Thyroid gland (tissue), 4 donors: ENCODE measurements around the gene PRSS23. TPM values are rescaled to one million over a fixed set of nuclear protein-coding genes. Genes with fewer than 3 reads are reported as not detected.

Experiments used
- DNase-seq, 2 donors: peaks; one replicate each; pipeline ENCODE4 v3.0.0-alpha.2; 2019
- H3K27ac ChIP-seq, 3 donors: fragments of 200-600 bp; sonication (generic); 1 replicate in 2 of 3; 2 replicates in 1 of 3; pipeline ENCODE4 v1.5.1; 2016 to 2019; ENCODE audit warnings: mild to moderate bottlenecking in 1 of 3, moderate library complexity in 1 of 3
- H3K27me3 ChIP-seq: fragments of 200-600 bp; sonication (generic); one replicate; pipeline ENCODE4 v1.5.1; 2019
- H3K36me3 ChIP-seq, 2 donors: fragments of 200-600 bp; sonication (generic); one replicate each; pipeline ENCODE4 v1.5.1; 2016 to 2019
- H3K4me1 ChIP-seq, 2 donors: fragments of 200-600 bp; sonication (generic); one replicate each; pipeline ENCODE4 v1.5.1; 2017 to 2019
- H3K4me3 ChIP-seq, 3 donors: fragments of 200-600 bp; sonication (generic); replicated peaks in 1 of 3; 1 replicate in 2 of 3; 2 replicates in 1 of 3; pipeline ENCODE4 v1.5.1; 2016; ENCODE audit warnings: mild to moderate bottlenecking in 1 of 3
- H3K9me3 ChIP-seq: fragments of 200-600 bp; sonication (generic); one replicate; pipeline ENCODE4 v1.5.1; 2017
- POLR2A ChIP-seq, 2 donors: fragments of 450-650 bp; IDR thresholded peaks; one replicate each; pipeline ENCODE4 v1.6.1; 2017; ENCODE audit warnings: antibody characterized with exemption in 2 of 2, mild to moderate bottlenecking in 2 of 2, moderate library complexity in 1 of 2
- WGBS, 2 donors: methylation state at CpG; one replicate each; pipeline ENCODE4 v1.1.5; 2017; 5-methylcytosine and 5-hydroxymethylcytosine counted together
- intact Hi-C: fragments of 100-400 bp; cut with DNase I; formaldehyde crosslinking; loops from one replicate; pipeline ENCODE4 v1.15.1; 2023
- total RNA-seq, 4 donors: library from RNA; depleted of rRNA; stranded (reverse); fragments of >200 nt; gene quantifications; one replicate each; pipeline ENCODE4 v1.2.3, GENCODE V29; 2016
- TF ChIP-seq, protein P1 (sequence below), 6 experiments: fragments of 200-600 bp in 3 of 6; fragments of 450-650 bp in 3 of 6; sonication (generic) in 3 of 6; IDR thresholded peaks; one replicate each; pipeline ENCODE4 v1.5.1; 2016 to 2019; ENCODE audit warnings: antibody characterized with exemption in 6 of 6, mild to moderate bottlenecking in 2 of 6, inconsistent platforms in 1 of 6, moderate library complexity in 1 of 6

Gene PRSS23
- total RNA-seq, 4 donors from 2014 or later, result 26.4 to 47.8 (median 36.2) TPM

DNA sequence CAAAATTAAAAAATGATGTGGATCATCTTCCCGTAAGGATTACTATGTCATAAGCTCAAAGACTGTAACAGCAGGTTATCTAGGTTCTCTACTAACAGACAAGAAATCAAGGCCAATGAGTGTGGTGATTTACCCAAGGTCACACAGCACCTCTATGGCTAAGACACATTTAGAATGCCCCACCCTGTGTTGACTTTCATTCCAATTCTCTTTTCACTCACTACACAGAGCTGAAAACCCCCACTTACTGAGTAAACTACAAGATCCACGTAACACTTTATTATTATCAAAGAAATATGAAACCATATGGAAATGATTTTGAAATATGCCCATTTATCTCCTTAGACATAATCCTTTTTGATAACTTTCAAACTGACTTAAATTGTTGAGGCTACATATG lies 4.8 kb upstream of the PRSS23 start:
- 95% methylated on average over 2 of the region's 2 CpGs for WGBS, 2 donors
- intact Hi-C loops, result no loop called here
- H3K4me3 ChIP-seq, result no peak overlapping the region
- H3K36me3 ChIP-seq, result no peaks in the 10 kb centered on the region
- TF ChIP-seq POLR2A (IDR thresholded peaks at IDR 0.05), result no peak
- TF ChIP-seq, protein P1, sequence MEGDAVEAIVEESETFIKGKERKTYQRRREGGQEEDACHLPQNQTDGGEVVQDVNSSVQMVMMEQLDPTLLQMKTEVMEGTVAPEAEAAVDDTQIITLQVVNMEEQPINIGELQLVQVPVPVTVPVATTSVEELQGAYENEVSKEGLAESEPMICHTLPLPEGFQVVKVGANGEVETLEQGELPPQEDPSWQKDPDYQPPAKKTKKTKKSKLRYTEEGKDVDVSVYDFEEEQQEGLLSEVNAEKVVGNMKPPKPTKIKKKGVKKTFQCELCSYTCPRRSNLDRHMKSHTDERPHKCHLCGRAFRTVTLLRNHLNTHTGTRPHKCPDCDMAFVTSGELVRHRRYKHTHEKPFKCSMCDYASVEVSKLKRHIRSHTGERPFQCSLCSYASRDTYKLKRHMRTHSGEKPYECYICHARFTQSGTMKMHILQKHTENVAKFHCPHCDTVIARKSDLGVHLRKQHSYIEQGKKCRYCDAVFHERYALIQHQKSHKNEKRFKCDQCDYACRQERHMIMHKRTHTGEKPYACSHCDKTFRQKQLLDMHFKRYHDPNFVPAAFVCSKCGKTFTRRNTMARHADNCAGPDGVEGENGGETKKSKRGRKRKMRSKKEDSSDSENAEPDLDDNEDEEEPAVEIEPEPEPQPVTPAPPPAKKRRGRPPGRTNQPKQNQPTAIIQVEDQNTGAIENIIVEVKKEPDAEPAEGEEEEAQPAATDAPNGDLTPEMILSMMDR (IDR thresholded peaks at IDR 0.05), result no peak
- no peaks in the 10 kb centered on the region for H3K4me1 ChIP-seq
- H3K9me3 ChIP-seq, result no peaks in the 10 kb centered on the region
- no peak for DNase-seq
- H3K27me3 ChIP-seq, result no peaks in the 10 kb centered on the region
- H3K27ac ChIP-seq, result no peak overlapping the region

DNA sequence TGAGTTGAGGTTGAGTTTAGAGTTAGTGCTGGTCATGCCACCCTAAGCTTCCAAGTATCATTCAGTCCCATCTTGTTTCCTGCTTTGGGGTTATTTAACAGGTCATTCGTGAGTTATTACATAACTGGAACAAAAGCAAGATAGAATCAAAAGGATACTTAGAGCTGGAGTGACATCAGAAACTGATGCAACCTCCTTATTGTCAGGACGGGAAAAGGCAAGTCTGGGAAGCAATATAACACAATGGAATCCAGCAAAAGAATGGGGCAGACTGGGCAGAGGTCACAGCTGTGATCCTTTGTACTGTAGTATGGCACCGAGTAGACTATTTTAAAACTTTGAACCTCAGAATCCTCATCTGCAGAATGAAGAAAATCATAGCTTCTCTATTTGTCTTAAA lies 4.4 kb upstream of the PRSS23 start:
- no peak for TF ChIP-seq POLR2A (IDR thresholded peaks at IDR 0.05)
- WGBS, 2 donors, result 63 to 71% methylated on average over 3 of the region's 3 CpGs
- no peak overlapping the region for H3K4me3 ChIP-seq
- no peak for DNase-seq
- H3K4me1 ChIP-seq, result peaks cover 0 to 3% of the 10 kb centered on the region in 2 donors
- no peaks in the 10 kb centered on the region for H3K27me3 ChIP-seq
- no peak overlapping the region for H3K27ac ChIP-seq
- H3K36me3 ChIP-seq, result no peaks in the 10 kb centered on the region
- intact Hi-C loops, result no loop called here
- no peaks in the 10 kb centered on the region for H3K9me3 ChIP-seq

DNA sequence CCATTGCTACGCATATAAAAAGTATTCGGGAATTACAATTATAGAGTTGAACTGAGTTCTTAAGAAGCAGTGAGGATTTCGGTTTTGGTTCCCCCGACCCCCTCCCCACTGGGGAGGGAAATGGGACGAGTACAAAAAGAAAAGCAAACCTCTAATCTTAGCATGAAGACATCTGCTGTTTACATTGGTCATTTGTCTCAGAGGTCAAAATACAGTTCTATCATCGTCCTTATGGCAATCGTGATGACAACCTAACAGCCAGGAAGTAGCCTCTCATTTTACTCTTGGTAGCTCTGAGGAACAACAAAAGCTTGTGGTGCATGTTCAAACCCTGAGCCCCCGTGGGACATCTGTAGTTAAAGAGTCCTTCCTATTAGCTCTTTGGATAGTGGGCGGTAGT lies 3.2 kb upstream of the PRSS23 start:
- Histone ChIP-seq H3K4me3 (no peak overlapping the region), H3K36me3 (no peaks in the 10 kb centered on the region), H3K27me3 (no peaks in the 10 kb centered on the region), H3K27ac (no peak overlapping the region), H3K4me1 (peaks cover 7 to 10% of the 10 kb centered on the region in 2 donors), H3K9me3 (no peaks in the 10 kb centered on the region)
- DNase-seq, result no peak
- 70 to 74% methylated on average over 9 of the region's 9 CpGs for WGBS, 2 donors
- intact Hi-C loops, result no loop called here
- TF ChIP-seq, protein P1 (IDR thresholded peaks at IDR 0.05), result no peak
- no peak for TF ChIP-seq POLR2A (IDR thresholded peaks at IDR 0.05)

DNA sequence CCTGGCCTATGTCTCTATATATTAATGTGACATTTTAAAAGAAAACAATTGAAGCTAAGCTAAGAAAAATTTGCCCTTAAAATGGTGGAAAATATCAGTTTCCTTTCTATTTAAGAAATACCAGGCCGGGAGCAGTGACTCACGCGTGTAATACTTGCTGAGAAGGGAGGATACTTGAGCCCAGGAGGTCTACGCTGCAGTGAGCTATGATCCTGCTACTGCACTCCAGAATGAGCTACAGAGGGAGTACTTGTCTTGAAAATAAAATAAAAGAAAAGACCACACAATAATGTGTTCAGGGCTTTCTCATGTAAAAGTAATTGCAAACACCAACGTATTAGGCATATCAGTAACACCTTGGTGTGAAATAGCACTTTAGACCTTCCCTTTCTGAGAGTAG lies 1.4 kb upstream of the PRSS23 start:
- Histone ChIP-seq H3K9me3 (no peaks in the 10 kb centered on the region), H3K36me3 (no peaks in the 10 kb centered on the region), H3K27me3 (no peaks in the 10 kb centered on the region), H3K4me3 (no peak overlapping the region), H3K27ac (no peak overlapping the region), H3K4me1 (peaks cover 11 to 13% of the 10 kb centered on the region in 2 donors)
- DNase-seq, result no peak
- TF ChIP-seq, protein P1 (IDR thresholded peaks at IDR 0.05), result no peak
- TF ChIP-seq POLR2A (IDR thresholded peaks at IDR 0.05), result no peak
- intact Hi-C loops, result no loop called here
- WGBS, 2 donors, result 85 to 93% methylated on average over 5 of the region's 5 CpGs

DNA sequence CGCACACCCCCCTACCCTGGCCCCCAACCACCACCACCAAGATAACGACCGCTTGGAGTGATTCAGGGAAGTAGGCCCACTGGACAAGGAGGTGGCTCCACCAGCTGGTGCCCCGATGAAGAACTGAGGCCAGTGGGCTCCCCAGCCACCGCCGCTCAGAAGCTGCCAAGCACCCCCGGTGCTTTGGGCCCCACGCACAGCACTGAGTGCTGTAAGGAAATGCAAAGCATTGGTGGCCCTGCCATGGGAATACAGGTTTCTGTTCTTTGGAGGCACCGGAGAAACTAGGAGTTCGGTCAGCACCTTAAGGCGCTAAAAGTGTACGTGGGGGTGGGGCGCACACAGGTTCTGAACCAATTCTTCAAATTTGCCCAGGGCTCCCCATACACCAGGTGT lies 664 bp upstream of the PRSS23 start:
- Histone ChIP-seq H3K4me1 (peaks cover 11 to 13% of the 10 kb centered on the region in 2 donors), H3K27ac (peak overlapping the region; percentile 49 to 81 (median 76)), H3K27me3 (no peaks in the 10 kb centered on the region), H3K9me3 (no peaks in the 10 kb centered on the region), H3K36me3 (no peaks in the 10 kb centered on the region), H3K4me3 (peak overlapping the region; percentile 18 to 79 (median 55))
- TF ChIP-seq, protein P1 (IDR thresholded peaks at IDR 0.05), result no peak
- no peak for TF ChIP-seq POLR2A (IDR thresholded peaks at IDR 0.05)
- no peak for DNase-seq
- intact Hi-C loops, result no loop called here
- WGBS, 2 donors, result 53 to 55% methylated on average over 13 of the region's 13 CpGs

DNA sequence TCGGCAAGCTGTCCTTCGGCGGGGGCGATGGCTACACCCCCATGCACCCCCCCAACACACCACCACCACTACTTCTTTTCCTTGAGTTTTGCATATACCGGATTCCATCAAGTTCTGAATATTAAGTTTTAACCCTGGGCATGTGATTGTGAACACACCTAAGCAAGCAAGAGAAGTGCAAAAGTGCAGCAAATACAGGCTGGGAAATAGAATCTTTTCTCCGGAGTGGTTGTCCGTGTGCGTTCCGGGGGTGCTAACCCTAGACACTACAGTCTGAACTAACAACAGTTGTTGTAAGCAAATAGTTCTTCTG lies 574 bp downstream of the PRSS23 start:
- intact Hi-C loops, result no loop called here
- peaks cover 20 to 22% of the 10 kb centered on the region in 2 donors for H3K4me1 ChIP-seq

More for the DNA sequence above, 574 bp downstream of the PRSS23 start:
- DNase-seq, result no peak
- Histone ChIP-seq H3K36me3 (no peaks in the 10 kb centered on the region), H3K9me3 (no peaks in the 10 kb centered on the region), H3K4me3 (peak overlapping the region; percentile 18 to 79 (median 48)), H3K27ac (peak overlapping the region; percentile 12 to 83 (median 81)), H3K27me3 (no peaks in the 10 kb centered on the region)
- no peak for TF ChIP-seq POLR2A (IDR thresholded peaks at IDR 0.05)
- TF ChIP-seq, protein P1 (IDR thresholded peaks at IDR 0.05), result no peak
- WGBS, 2 donors, result 5 to 9% methylated on average over 9 of the region's 9 CpGs
